GM12878 (cell line): ENCODE data around the gene TMPRSS7. TPM values are rescaled to one million over a fixed set of nuclear protein-coding genes. Genes with fewer than 3 reads are reported as not detected.
A peak's percentile ranks its signal among the peaks of the same experiment; 100 is the strongest.

Source experiments
- ATF3 ChIP-seq: IDR thresholded peaks from 2 replicates; pipeline ENCODE4 v1.6.1; 2011; ENCODE audit warnings: low read depth, mild to moderate bottlenecking, low read length, moderate library complexity, borderline replicate concordance; ENCODE audit errors: extremely low read depth
- ATF7 ChIP-seq: fragments of 450-650 bp; IDR thresholded peaks from 2 replicates; pipeline ENCODE4 v1.6.1; 2016; ENCODE audit warnings: low read depth, mild to moderate bottlenecking
- BRCA1 ChIP-seq: IDR thresholded peaks from 2 replicates; pipeline ENCODE4 v1.6.1; 2011; ENCODE audit warnings: low read depth, low read length, improper control_type of control experiment
- CHD2 ChIP-seq: IDR thresholded peaks from 2 replicates; pipeline ENCODE4 v1.6.1; 2011; ENCODE audit warnings: low read depth, low read length, improper control_type of control experiment, borderline replicate concordance
- DPF2 ChIP-seq: fragments of 450-650 bp; IDR thresholded peaks from 2 replicates; pipeline ENCODE4 v1.6.1; 2017; ENCODE audit warnings: mild to moderate bottlenecking
- JUNB ChIP-seq: IDR thresholded peaks from 2 replicates; pipeline ENCODE4 v1.6.1; 2016; ENCODE audit warnings: antibody characterized with exemption, mild to moderate bottlenecking
- PKNOX1 ChIP-seq: fragments of 450-650 bp; IDR thresholded peaks from 2 replicates; pipeline ENCODE4 v1.6.1; 2016; ENCODE audit warnings: mild to moderate bottlenecking
- SKIL ChIP-seq: fragments of 450-650 bp; IDR thresholded peaks from 2 replicates; pipeline ENCODE4 v1.6.1; 2017; ENCODE audit warnings: mild to moderate bottlenecking, low read depth, inconsistent platforms; ENCODE audit not compliant: poor library complexity, severe bottlenecking
- TARDBP ChIP-seq: IDR thresholded peaks from 2 replicates; pipeline ENCODE4 v1.6.1; 2016; ENCODE audit warnings: borderline replicate concordance
- TCF12 ChIP-seq: IDR thresholded peaks from 2 replicates; pipeline ENCODE4 v1.6.1; 2011; ENCODE audit warnings: low read depth, mild to moderate bottlenecking, low read length
- ZBTB11 ChIP-seq: fragments of 450-650 bp; formaldehyde crosslinking; IDR thresholded peaks from 2 replicates; pipeline ENCODE4 v1.5.0; 2022; ENCODE audit warnings: mild to moderate bottlenecking, missing genetic modification characterization
- polyA plus RNA-seq, 11 experiments: library from polyadenylated mRNA; depleted of rRNA in 4 of 11; unstranded in 6 of 11; stranded (reverse) in 5 of 11; fragments of >200 nt; fragmentation: Nextera tagmentation in 4 of 11; fragmentation: Illumina TruSeq in 1 of 11; extraction: Ambion mirVana in 4 of 11; extraction: Trizol in 1 of 11; gene quantifications; 1 replicate in 1 of 11; 2 replicates in 10 of 11; pipeline versions ENCODE4 v1.2.1 to v1.2.3, GENCODE V29; 2011 to 2016; ENCODE audit warnings: inconsistent platforms in 2 of 11, missing spikeins in 2 of 11, low read depth in 1 of 11
- total RNA-seq, 4 experiments: library from RNA; depleted of rRNA in 3 of 4; stranded (reverse); fragments of >200 nt in 3 of 4; fragmentation: Illumina TruSeq in 1 of 4; extraction: Trizol in 1 of 4; gene quantifications; 2 replicates each; pipeline versions ENCODE4 v1.2.1 to v1.2.3, GENCODE V29; 2013 to 2021
- TF ChIP-seq, protein P1 (sequence below): IDR thresholded peaks from 2 replicates; pipeline ENCODE4 v1.6.1; 2011; ENCODE audit warnings: borderline replicate concordance, low read depth, mild to moderate bottlenecking, moderate library complexity, mixed read lengths, low read length; ENCODE audit not compliant: insufficient read depth; ENCODE audit errors: extremely low read length
- TF ChIP-seq, protein P2 (sequence below): IDR thresholded peaks from 2 replicates; pipeline ENCODE4 v1.6.1; 2012; ENCODE audit warnings: improper control_type of control experiment, low read depth, low read length; ENCODE audit not compliant: insufficient replicate concordance
- TF ChIP-seq, protein P3 (sequence below): IDR thresholded peaks from 2 replicates; pipeline ENCODE4 v1.6.1; 2011; ENCODE audit warnings: borderline replicate concordance, low read depth, mild to moderate bottlenecking, moderate library complexity, low read length; ENCODE audit not compliant: insufficient read depth, poor library complexity, severe bottlenecking

Gene TMPRSS7
- total and polyA plus RNA-seq, 10 of the 15 experiments (the other 5 are each of a cell fraction or from before 2014, with no cell fraction given), result 0.03 TPM; not detected in 9

GRCh38 chr3:112123548-112123947 lies 89.0 kb downstream of the TMPRSS7 start (continued):
- TF ChIP-seq PKNOX1 (peak; percentile 78; the same call in 1 of the 2 replicates), TCF12 (peak; percentile 63; the same call in 1 of the 2 replicates), ATF3 (no peak), TARDBP (no peak), ZBTB11 (CRISPR knock-in tag) (no peak), BRCA1 (no peak), DPF2 (no peak), CHD2 (0 out of 2 replicates have a peak, but pooled peaks have one; percentile 7), SKIL (peak; percentile 7), ATF7 (0 out of 2 replicates have a peak, but pooled peaks have one; percentile 7), JUNB (no peak)
- TF ChIP-seq, protein P1, sequence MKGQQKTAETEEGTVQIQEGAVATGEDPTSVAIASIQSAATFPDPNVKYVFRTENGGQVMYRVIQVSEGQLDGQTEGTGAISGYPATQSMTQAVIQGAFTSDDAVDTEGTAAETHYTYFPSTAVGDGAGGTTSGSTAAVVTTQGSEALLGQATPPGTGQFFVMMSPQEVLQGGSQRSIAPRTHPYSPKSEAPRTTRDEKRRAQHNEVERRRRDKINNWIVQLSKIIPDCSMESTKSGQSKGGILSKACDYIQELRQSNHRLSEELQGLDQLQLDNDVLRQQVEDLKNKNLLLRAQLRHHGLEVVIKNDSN, result no peak
- TF ChIP-seq, protein P2, sequence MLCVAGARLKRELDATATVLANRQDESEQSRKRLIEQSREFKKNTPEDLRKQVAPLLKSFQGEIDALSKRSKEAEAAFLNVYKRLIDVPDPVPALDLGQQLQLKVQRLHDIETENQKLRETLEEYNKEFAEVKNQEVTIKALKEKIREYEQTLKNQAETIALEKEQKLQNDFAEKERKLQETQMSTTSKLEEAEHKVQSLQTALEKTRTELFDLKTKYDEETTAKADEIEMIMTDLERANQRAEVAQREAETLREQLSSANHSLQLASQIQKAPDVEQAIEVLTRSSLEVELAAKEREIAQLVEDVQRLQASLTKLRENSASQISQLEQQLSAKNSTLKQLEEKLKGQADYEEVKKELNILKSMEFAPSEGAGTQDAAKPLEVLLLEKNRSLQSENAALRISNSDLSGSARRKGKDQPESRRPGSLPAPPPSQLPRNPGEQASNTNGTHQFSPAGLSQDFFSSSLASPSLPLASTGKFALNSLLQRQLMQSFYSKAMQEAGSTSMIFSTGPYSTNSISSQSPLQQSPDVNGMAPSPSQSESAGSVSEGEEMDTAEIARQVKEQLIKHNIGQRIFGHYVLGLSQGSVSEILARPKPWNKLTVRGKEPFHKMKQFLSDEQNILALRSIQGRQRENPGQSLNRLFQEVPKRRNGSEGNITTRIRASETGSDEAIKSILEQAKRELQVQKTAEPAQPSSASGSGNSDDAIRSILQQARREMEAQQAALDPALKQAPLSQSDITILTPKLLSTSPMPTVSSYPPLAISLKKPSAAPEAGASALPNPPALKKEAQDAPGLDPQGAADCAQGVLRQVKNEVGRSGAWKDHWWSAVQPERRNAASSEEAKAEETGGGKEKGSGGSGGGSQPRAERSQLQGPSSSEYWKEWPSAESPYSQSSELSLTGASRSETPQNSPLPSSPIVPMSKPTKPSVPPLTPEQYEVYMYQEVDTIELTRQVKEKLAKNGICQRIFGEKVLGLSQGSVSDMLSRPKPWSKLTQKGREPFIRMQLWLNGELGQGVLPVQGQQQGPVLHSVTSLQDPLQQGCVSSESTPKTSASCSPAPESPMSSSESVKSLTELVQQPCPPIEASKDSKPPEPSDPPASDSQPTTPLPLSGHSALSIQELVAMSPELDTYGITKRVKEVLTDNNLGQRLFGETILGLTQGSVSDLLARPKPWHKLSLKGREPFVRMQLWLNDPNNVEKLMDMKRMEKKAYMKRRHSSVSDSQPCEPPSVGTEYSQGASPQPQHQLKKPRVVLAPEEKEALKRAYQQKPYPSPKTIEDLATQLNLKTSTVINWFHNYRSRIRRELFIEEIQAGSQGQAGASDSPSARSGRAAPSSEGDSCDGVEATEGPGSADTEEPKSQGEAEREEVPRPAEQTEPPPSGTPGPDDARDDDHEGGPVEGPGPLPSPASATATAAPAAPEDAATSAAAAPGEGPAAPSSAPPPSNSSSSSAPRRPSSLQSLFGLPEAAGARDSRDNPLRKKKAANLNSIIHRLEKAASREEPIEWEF, result peak; percentile 89
- TF ChIP-seq, protein P3, sequence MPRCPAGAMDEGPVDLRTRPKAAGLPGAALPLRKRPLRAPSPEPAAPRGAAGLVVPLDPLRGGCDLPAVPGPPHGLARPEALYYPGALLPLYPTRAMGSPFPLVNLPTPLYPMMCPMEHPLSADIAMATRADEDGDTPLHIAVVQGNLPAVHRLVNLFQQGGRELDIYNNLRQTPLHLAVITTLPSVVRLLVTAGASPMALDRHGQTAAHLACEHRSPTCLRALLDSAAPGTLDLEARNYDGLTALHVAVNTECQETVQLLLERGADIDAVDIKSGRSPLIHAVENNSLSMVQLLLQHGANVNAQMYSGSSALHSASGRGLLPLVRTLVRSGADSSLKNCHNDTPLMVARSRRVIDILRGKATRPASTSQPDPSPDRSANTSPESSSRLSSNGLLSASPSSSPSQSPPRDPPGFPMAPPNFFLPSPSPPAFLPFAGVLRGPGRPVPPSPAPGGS, result peak; percentile 96
